HG02588 (cell line): Measurements from ENCODE around the gene ATP6V1D.
A peak's percentile ranks its signal among the peaks of the same experiment; 100 is the strongest.
"Not testable (repeated sequence)": the region's sequence is repeated elsewhere in the genome, so short reads cannot be mapped to it uniquely, and the experiment has no call there.

Experiments used
- ATAC-seq: cut with Tn5 transposase; IDR thresholded peaks from one replicate; pipeline ENCODE4 v1.9.1; 2021; ENCODE audit warnings: mild to moderate bottlenecking, moderate library complexity; ENCODE audit not compliant: unreplicated experiment

The ATP6V1D gene

DNA sequence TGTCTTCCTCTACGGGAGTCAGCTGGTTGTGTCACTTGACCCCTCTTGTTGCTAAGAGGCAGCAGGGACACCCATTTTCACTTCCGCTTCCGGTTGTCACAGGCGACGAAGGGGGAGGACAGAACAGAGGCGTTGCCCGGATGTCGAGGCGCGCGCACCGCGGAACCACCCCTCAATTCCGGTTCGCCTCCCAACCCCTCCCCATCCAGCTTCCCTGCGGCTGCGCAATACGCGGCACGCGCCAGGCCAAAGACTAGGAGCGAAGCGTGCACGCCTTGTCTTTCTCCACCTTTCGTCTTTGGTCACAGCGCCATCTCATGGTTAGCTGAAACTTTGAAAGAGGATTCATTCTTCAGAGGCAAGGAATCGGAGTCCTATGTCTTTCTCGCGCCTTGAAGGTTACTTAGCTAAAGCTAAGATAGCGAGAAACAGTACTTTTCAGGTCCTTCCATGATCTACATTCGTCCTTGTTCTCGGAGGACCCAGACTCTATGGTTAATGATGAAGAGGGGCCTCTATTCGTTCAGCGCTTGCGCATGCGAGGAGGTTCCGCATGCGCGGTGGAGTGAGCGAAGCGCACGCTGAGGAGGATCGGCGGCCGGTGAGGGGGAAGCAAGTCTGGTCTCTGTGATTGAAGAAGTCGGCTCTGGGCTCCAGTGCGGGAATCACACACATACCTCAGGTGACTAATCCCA is at the start of gene ATP6V1D, which contains the start of gene EIF2S1:
ATP6V1D (minus strand) TSS at position 30 of the 695 bp plus-strand sequence. CDS start 106 bp downstream, outside the sequence.
EIF2S1 (plus strand) TSS at position 554 of the 695 bp plus-strand sequence. CDS start 4,440 bp downstream, outside the sequence.
- ATAC-seq = peak; percentile 91

DNA sequence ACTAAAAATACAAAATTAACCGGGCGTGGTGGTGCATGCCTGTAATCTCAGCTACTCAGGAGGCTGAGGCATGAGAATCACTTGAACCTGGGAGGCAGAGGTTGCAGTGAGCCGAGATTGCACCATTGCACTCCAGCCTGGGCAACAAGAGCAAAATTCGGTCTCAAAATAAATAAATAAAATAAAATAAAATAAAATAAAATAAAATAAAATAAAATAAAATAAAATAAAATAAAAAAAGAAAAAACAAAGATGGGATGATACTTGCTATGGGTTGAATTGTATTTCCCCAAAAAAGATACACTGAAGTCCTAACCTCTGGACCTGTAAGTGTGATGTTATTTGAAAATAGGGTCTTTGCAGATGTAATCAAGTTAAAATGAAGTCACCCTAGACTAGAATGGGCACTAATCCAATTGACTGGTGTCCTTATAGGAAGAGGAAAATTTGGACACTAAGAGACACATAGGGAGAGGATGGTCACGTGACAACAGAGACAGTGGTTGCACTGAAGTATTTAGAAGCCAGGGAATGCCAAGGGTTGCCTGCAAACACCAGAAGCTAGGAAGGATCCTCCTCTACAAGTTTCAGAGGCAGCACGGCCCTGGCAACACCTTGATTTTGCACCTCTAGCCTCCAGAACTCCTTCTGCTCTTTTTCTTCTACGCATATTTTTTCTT is 48.7 kb upstream of the ATP6V1D start:
- ATAC-seq = not testable (repeated sequence)

DNA sequence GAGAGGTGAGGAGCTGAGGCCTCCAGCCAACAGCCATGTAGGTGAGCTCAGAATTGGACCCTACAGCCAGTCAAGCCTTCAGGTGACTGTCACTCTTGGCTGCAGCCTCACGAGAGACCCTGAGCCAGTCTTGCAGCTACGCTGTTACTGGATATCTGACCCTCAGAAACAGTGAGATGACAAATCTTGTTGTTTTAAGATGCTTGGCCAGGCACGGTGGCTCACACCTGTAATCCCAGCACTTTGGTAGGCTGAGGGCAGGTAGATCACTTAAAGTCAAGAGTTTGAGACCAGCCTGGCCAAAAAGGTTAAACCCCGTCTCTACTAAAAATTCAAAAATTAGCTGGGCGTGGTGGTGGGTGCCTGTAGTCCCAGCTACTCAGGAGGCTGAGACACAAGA is 46.2 kb upstream of the ATP6V1D start:
- ATAC-seq = no peak

DNA sequence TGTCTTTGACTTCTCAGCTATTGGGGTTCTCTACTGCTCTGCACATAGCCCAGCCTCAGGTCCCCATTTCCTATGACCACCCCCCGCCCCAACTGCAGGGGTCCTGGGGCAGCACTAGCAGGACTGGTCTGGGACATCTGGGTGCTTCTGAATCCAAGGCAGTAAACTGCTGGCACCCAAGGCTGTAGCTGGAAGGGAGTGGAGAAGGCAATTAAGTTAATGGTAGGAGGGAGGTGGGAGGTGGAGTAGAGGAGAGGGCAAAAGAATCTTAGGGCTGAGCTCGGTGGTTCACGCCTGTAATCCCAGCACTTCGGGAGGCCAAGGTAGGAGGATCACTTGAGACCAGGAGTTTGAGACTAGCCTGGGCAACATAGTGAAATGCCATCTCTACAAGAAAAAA is 40.8 kb upstream of the ATP6V1D start:
- no peak for ATAC-seq

DNA sequence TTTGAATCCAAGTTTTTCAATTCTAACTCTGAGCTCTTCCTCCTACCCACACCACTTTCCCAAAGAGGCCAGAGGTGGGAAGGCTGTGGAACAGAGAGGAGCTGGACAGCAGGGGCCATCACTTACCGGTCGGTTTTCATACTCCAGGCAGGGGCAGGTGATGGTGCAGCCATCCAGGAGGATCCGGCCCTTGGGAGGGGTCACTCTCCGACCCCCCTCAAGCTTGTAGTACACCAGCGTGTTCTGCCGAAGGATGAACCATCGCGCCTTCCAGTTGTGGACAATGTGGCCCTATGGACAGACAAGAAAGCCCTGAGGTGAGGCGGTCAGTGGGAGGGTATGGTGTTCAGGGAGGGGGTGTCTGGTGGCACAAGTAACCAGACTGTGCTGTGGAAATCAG is 37.9 kb upstream of the ATP6V1D start:
- ATAC-seq = no peak

DNA sequence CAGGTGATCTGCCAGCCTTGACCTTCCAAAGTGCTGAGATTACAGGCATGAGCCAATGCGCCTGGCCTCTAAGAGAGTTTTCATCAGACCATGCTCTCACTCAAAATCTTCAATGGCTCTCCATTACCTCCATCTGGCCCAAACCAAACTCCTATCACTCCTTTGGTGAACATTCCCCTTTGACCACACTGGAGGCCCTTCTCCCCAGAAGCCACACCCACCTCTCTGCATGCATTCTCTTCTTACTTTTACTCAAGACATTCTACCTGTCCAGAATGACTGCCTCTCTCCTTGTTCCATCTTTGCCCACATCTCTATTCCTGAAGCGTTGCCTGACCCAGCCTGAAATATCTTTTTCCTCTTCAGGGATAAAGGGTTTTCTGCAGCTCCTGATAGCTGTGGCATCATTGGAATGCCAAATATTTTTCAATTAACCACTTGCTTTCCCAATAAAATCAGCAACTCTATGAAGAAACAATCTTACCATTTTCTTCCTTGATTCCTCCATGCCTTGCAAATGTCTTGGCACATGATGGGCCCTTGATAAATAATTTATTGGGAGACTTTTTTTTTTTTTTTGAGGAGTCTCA is 36.9 kb upstream of the ATP6V1D start:
- ATAC-seq = no peak

DNA sequence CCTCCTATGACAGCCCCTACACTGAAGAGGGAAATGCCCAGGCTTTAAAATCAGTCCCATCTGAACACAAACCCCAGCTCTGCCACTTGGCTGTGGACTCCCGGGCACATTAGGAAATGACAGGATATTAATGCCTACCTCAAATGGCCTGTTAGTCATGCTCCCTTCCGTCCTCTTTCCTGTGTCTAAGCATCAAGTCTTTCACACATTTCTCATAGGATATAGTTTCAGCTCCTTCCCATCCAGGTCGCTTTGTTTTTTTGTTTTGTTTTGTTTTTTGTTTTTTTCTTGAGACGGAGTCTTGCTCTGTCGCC is 36.2 kb upstream of the ATP6V1D start:
- no peak for ATAC-seq

DNA sequence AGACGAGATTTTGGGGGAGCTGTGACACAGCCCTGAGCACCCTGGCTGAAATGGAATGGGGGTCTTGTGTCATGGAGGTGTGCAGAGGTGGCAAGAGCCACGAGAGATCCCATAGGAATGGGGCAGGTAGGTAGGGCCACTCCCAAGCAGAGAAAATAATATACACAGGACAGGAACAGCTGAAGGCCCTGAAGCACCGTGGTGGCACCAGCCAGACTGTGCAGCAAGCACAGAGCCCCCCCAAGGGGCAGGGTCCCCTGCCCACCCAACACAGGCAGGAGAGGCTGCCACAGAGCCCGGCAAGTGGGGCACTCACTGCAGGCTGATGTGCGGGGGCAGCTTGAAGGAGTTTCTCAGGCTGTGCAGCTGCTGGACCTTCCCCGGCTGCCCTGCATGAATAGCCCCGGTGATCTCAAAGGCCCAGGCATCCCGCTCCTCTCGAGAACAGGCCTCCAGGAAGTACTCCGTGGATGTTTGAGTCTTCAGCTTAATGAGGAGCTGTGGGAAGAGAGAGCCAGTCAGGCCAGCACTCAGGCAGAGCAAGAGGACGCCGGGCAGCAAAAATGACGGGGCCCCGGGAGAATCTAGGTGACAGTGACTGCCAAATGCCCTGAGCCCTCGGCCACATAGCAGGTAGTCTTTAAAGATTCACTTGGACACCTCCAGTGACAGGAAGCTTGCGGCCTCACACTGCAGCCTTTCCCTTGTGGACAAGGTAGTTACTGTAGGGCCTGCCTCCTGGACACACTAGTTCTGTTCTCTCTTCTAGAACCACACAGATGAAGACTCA is 35.7 kb upstream of the ATP6V1D start:
- no peak for ATAC-seq

DNA sequence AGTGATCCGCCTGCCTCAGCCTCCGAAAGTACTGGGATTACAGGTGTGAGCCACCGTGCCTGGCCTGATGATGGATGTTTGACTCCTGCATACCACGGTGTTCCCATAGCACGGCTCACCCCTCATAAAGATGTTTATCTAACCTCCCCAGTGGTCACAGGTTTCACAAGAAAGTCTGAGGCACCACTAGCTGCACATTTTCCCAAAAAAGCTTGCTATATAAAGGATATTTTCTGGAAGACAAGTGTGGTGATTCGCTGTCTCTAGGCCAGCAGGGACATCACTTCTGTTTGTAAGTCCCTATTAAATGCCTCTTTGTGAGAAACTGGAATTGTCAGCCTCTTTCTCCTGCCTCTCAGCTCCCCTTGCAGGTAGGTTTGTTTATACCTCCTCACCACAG is 34.1 kb upstream of the ATP6V1D start:
- no peak for ATAC-seq

DNA sequence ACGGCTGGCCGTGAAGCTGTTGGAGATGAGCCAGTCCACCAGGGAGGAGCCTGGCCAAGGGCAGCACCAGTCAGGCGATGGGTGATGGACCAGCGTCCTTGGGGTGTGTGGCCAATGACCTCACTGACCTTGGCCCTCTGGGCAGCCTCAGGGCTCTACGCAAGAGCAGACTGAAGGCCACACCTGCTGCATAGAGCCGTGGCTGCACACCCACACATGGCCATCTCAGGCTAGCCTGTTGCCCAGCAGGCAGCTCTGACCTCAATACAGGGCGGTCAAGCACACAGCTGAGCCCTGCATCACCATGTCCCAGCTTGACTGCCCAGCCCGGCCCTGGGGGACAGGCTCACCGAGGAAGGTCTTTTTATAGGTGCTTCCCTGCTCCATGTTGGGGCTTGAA is 33.2 kb upstream of the ATP6V1D start:
- no peak for ATAC-seq

DNA sequence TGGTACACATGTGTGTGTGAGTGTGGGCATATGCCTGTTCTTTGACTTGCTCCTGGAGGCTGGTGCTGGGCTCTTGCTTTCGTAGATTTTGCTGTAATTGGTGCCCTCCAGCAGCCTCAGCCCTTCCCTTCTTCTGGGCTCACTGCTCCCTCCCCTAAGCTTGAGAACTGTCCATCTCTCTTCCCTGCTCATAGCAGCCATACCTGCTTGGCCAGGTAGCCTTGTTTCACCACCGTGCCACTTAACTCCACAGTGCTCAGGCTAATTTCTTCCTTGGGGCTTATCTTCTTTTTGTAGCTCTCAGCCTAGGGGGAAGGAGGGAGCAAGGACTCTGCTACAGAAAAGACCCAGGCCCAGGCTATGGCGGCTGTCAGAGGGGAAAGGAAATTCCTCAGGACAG is 32.5 kb upstream of the ATP6V1D start:
- no peak for ATAC-seq

DNA sequence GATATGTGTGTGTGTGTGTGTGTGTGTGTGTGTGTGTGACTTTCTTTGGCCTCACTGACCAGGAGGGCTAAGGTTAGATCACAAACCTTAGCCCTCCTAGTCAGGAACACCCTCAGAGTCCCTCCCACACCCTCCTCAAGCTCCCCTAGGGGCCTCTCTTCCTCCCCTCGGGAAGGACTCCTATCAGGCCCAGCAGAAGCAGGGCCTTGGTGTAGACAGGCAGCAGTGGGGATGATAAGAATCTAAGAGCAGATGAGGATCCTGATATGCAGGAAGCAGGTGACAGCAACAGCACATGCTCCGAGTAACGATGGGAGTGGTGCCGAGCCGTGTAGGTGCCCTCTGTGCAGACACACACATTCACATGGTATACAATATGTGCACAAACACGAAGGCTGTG is 31.7 kb upstream of the ATP6V1D start:
- no peak for ATAC-seq

DNA sequence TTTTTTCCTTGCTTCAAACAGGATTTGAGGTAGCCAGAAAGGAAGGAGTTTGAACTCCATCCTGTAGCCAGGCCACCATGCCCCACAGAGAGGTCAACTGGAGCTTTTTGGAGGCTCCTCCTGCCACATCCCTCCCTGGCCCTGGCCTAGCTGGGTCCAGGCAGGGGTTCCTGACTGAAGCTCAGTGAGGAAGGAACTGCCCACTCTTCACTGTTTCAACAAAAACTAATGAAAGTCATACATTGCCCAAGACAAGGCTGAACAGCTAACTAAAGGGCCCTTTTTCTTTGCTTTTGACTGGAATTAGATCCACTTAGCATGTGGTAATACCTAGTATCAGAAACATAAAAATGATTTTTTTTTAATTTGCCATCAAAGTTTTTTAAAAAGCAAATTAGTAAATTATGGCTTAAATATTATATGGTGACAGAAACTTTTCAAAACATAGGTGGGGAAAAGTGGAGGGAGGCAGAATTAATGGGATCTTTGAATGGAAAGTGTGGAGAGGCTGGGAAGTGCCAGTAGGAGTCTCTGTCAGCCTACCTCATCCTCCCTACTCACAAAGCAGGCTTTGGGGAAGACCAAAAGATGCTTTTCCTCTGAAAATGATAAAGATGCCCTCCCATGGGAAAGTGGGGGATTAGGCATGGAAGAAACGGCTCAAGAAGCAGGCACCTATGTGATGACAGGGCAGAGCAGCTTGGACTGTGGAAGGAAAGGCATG is 30.4 kb upstream of the ATP6V1D start:
- no peak for ATAC-seq

DNA sequence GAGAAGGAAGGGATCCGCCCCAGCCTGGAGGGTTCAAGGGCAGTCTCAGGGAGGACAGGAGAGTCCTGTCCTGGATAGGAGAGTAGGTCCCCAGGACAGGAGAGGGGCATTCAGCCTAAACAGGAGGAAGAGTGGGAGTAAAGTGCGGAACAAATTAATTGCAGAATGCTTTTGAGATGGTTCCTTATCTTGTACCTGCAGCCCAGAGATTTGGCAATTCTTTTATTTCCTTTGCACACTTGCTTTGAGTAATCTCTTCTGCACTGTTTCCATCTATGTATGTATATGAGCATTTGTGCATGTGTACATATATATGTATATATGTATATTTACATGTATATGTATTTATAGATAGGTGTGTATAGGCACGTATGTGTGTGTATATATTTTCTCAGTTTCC is 29.7 kb upstream of the ATP6V1D start:
- ATAC-seq = no peak

DNA sequence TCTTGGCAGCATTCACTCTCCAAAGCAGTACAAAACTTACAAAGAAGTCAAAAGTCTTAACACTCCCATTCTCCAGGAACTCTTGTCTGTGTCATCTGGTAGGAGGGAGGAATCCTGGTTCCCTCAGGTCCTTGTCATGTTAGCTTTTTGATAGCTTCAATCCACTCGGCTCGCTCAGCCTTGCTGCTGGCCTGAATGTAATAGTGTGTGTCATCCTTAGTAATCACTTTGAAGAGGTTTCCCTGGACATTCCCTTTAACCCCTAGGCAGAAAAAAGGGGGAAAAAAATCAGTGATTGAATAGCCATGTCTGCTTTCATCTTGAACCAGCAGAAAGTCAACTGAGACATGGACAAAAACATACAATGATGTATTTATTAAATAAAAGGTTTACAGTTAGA is 27.6 kb upstream of the ATP6V1D start:
- no peak for ATAC-seq

DNA sequence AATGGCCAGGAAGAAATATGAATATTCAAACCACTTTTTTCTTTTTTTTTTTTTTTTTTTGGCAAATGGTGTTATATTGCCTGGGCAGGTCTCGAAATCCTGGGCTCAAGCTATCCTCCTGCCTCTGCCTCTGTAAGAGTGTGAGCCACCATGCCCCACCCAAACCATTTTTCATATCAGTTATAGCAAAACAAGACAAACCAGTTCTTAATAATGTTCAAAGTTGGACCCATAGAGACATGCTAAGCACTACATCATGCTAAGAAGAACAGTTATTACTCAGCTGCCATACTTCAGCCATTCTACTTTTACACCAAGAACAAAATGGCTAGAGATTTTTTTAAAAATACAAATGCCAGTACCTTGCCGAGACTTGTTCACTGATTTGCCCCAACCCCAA is 26.0 kb upstream of the ATP6V1D start:
- ATAC-seq = no peak

DNA sequence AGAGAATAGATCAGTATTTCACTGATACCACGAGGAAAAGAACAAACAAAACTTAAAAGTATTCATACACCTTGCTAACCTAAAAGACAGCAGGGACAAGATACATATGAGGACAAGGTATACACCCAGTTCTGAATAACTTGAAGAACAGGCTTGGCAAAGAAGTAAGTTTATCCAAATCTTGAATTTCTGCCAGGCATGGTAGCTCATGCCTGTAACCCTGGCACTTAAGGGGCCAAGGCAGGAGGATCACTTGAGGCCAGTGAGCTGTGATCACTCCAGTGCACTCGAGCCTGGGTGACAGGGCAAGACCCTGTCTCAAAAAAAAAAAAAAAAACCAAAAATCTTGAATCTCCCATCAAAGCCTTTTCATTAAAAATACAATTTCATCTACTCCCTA is 25.5 kb upstream of the ATP6V1D start:
- no peak for ATAC-seq

DNA sequence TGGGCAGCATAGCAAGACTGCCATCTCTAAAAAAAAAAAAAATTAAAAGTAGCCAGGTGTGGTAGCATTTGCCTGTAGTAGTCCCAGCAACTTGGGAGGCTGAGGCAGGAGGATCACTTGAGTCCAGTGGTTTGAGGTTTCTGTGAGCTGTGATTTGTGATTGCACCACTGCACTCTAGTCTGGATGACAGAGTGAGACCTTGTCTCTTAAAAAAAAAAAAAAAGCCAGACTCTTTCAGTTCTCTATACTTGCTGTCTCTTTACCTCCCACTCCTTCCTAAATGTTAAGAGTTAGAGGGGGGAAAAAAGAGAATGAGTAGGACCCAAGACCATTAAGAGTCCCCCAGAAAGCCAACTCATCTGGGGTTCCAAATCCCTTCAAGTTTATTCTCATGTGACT is 18.3 kb upstream of the ATP6V1D start:
- ATAC-seq = no peak

DNA sequence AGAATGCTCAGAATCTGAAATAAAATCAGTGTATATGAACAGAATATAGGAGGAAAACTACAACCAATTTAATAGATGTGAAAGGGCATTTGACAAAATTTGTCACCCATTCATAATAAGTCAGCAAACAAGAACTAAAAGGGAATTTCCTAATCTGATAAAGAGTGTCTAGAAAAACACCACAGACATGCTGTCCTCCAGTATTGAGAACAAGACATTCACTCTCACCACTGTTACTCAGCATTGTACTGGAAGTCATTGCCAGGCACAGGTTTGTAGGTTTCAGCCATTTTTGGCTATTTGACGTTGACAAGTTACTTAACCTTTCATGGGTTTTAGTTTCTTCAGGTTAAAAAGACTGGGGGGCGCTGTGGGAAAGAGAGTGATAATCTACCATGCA is 13.7 kb upstream of the ATP6V1D start:
- peak; percentile 58 for ATAC-seq

DNA sequence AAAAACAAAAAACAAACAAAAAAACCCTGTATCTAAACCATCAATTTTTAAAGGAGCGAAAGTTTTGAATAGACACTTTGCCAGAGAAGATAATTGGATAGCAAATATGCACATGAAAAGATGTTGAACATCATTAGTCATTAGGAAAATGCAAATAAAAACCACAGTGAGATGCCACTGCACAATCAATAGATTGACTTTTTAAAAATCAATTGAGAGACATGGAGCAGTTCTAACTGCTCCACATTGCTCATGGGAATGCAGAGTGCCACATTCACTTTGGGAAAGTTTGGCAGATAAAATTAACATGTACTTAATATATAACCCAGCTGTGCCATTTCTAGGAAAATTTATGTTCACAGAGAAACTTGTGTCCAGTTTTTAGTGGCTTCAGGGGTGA is 13.2 kb upstream of the ATP6V1D start:
- no peak for ATAC-seq
